GM18511 (cell line): ENCODE measurements around the gene RNF39.

Experiments
- ATAC-seq: cut with Tn5 transposase; IDR thresholded peaks from one replicate; pipeline ENCODE4 v1.9.1; 2021; ENCODE audit warnings: mild to moderate bottlenecking, moderate library complexity; ENCODE audit not compliant: unreplicated experiment

Gene RNF39

DNA sequence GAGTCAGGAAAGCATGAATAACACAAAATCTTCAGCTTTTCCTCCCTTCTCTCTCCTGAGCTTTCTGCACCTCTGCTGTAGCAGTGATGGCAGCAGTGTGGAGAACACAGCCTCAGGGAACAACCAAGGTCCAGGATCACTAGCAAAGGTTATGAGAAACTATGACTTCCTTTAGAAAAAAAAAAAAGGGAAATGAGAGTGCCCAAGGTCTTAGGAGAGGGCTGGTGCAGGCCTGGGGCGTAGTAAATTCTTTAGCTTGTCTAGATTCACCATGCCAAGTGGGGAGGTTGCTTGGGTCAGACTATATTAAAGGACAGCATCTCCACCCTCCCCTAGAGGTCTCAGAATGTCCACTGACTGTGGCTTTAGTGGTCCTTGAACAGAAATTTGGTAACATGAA, 54.9 kb downstream of the RNF39 start:
- no peak for ATAC-seq
